ENCODE data around the gene RPE. TPM values are rescaled to one million over a fixed set of nuclear protein-coding genes. Genes with fewer than 3 reads are reported as not detected.

RPE gene
- total RNA-seq, 1 donor from 2014 or later, result 62.1 TPM

DNA sequence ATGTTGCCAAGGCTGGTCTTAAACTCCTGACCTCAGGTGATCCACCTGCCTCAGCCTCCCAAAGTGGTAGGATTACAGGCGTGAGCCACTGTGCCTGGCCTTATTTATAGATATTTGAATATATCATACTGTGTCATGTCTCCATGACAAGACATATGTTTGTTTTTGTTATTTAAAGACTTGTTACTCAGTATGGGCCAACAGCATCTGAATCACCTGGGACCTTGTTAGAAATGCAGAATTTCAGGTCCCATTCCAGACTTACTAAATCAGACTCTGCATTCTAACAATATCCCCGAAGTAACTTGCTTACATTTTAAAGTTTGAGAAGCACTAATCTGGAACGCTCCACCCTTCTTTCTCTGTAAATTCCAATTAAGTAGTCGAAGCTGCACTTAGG lies 33.2 kb downstream of the RPE start:
- no peak for FAIRE-seq
- Mint-ChIP-seq H3K4me1 (ENCODE audit: low read depth, unreplicated experiment) (no peaks in the 10 kb centered on the region), H3K4me3 (ENCODE audit: unreplicated experiment) (no peak overlapping the region), H3K36me3 (ENCODE audit: low read depth, unreplicated experiment) (no peaks in the 10 kb centered on the region), H3K27me3 (ENCODE audit: low read depth, unreplicated experiment) (no peaks in the 10 kb centered on the region), H3K9me3 (ENCODE audit: unreplicated experiment) (no peaks in the 10 kb centered on the region), H3K27ac (ENCODE audit: unreplicated experiment) (no peak overlapping the region)
- no peaks in the 10 kb centered on the region for H4K20me1 ChIP-seq (ENCODE audit: insufficient read depth, low read length)
- H3K9me3 ChIP-seq (ENCODE audit: insufficient read depth, low read depth, low read length), result no peaks in the 10 kb centered on the region
- no peaks in the 10 kb centered on the region for H3K27me3 ChIP-seq (ENCODE audit: insufficient read depth, low read length)
- no peak overlapping the region for H3K9ac ChIP-seq (ENCODE audit: low read length)
- DNase-seq (ENCODE audit: low read depth), result no peak
- no peaks in the 10 kb centered on the region for H3K79me2 ChIP-seq (ENCODE audit: insufficient read depth, low read length)
- H3K4me3 ChIP-seq (ENCODE audit: insufficient read depth, low read depth, low read length), result no peak overlapping the region
- H3K36me3 ChIP-seq (ENCODE audit: insufficient read depth, low read length), result no peaks in the 10 kb centered on the region
- no peaks in the 10 kb centered on the region for H3K4me1 ChIP-seq (ENCODE audit: insufficient read depth, low read length)
- TF ChIP-seq CTCF (IDR thresholded peaks at IDR 0.05; ENCODE audit: insufficient read depth, low read depth, low read length) (no peak), EZH2 (IDR thresholded peaks at IDR 0.05; ENCODE audit: insufficient read depth, low read length) (no peak)
- H3K27ac ChIP-seq (ENCODE audit: low read depth, low read length), result no peak overlapping the region
- no peak overlapping the region for H3K4me2 ChIP-seq (ENCODE audit: low read length)
- no peak overlapping the region for H2AFZ ChIP-seq (ENCODE audit: low read depth, low read length)

DNA sequence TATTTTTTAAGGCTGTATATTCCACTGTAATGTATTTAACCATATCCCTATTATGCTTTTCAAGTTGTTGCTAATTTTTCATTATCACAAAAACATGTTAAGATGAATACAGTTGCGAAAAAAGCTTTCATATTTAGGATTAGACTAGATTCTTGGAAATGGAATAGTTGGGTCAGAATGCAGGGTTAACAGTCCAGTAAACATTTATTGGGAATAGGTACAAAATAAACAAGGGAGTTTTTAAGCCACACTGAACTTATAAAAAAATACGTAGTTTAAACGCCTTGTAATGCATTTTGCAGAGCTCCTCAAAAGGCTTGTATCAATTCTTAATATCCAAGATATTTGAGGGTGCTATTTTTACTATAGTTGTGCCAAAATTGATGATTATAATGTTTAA lies 35.6 kb downstream of the RPE start:
- no peaks in the 10 kb centered on the region for H3K4me1 Mint-ChIP-seq (ENCODE audit: low read depth, unreplicated experiment)
- TF ChIP-seq EZH2 (IDR thresholded peaks at IDR 0.05; ENCODE audit: insufficient read depth, low read length) (no peak), CTCF (IDR thresholded peaks at IDR 0.05; ENCODE audit: insufficient read depth, low read depth, low read length) (no peak)
- no peak for FAIRE-seq
- H3K27ac Mint-ChIP-seq (ENCODE audit: unreplicated experiment), result no peak overlapping the region
- H3K9me3 Mint-ChIP-seq (ENCODE audit: unreplicated experiment), result no peaks in the 10 kb centered on the region
- Histone ChIP-seq H3K9me3 (ENCODE audit: insufficient read depth, low read depth, low read length) (no peaks in the 10 kb centered on the region), H3K27ac (ENCODE audit: low read depth, low read length) (no peak overlapping the region), H3K27me3 (ENCODE audit: insufficient read depth, low read length) (no peaks in the 10 kb centered on the region), H3K4me2 (ENCODE audit: low read length) (no peak overlapping the region), H3K79me2 (ENCODE audit: insufficient read depth, low read length) (no peaks in the 10 kb centered on the region), H3K9ac (ENCODE audit: low read length) (no peak overlapping the region), H3K4me3 (ENCODE audit: insufficient read depth, low read depth, low read length) (no peak overlapping the region), H3K36me3 (ENCODE audit: insufficient read depth, low read length) (no peaks in the 10 kb centered on the region), H3K4me1 (ENCODE audit: insufficient read depth, low read length) (no peaks in the 10 kb centered on the region), H2AFZ (ENCODE audit: low read depth, low read length) (no peak overlapping the region), H4K20me1 (ENCODE audit: insufficient read depth, low read length) (no peaks in the 10 kb centered on the region)
- H3K36me3 Mint-ChIP-seq (ENCODE audit: low read depth, unreplicated experiment), result no peaks in the 10 kb centered on the region
- DNase-seq (ENCODE audit: low read depth), result no peak
- no peak overlapping the region for H3K4me3 Mint-ChIP-seq (ENCODE audit: unreplicated experiment)
- no peaks in the 10 kb centered on the region for H3K27me3 Mint-ChIP-seq (ENCODE audit: low read depth, unreplicated experiment)

- no peak overlapping the region for H3K9ac ChIP-seq (ENCODE audit: low read length)
- H3K4me1 ChIP-seq (ENCODE audit: insufficient read depth, low read length), result no peaks in the 10 kb centered on the region
- H4K20me1 ChIP-seq (ENCODE audit: insufficient read depth, low read length), result no peaks in the 10 kb centered on the region
- TF ChIP-seq CTCF (IDR thresholded peaks at IDR 0.05; ENCODE audit: insufficient read depth, low read depth, low read length) (no peak), EZH2 (IDR thresholded peaks at IDR 0.05; ENCODE audit: insufficient read depth, low read length) (no peak)
- no peak for DNase-seq (ENCODE audit: low read depth)
- H3K79me2 ChIP-seq (ENCODE audit: insufficient read depth, low read length), result no peaks in the 10 kb centered on the region
- Mint-ChIP-seq H3K27ac (ENCODE audit: unreplicated experiment) (no peak overlapping the region), H3K4me1 (ENCODE audit: low read depth, unreplicated experiment) (no peaks in the 10 kb centered on the region), H3K9me3 (ENCODE audit: unreplicated experiment) (peaks cover 3% of the 10 kb centered on the region), H3K27me3 (ENCODE audit: low read depth, unreplicated experiment) (no peaks in the 10 kb centered on the region), H3K4me3 (ENCODE audit: unreplicated experiment) (no peak overlapping the region), H3K36me3 (ENCODE audit: low read depth, unreplicated experiment) (peaks cover 2% of the 10 kb centered on the region)
- H2AFZ ChIP-seq (ENCODE audit: low read depth, low read length), result no peak overlapping the region
- no peaks in the 10 kb centered on the region for H3K27me3 ChIP-seq (ENCODE audit: insufficient read depth, low read length)
- no peak for FAIRE-seq
- no peak overlapping the region for H3K27ac ChIP-seq (ENCODE audit: low read depth, low read length)
- H3K9me3 ChIP-seq (ENCODE audit: insufficient read depth, low read depth, low read length), result no peaks in the 10 kb centered on the region
- H3K4me3 ChIP-seq (ENCODE audit: insufficient read depth, low read depth, low read length), result no peak overlapping the region
- H3K36me3 ChIP-seq (ENCODE audit: insufficient read depth, low read length), result no peaks in the 10 kb centered on the region
- no peak overlapping the region for H3K4me2 ChIP-seq (ENCODE audit: low read length)
Measured at GRCh38 chr2:210046851-210047500, 44.5 kb downstream of the RPE start.
